HUDEP-2 (cell line): Measurements from ENCODE around the gene RBPMS2.
"Not testable (repeated sequence)": the region's sequence is repeated elsewhere in the genome, so short reads cannot be mapped to it uniquely, and the experiment has no call there.

Experiments used
- DNase-seq, 76 experiments: peaks; one replicate each; lab custom pipeline; 2025; ENCODE audit not compliant: unreplicated experiment in 76 of 76; lab: John Stamatoyannopoulos, UW

RBPMS2 gene

DNA sequence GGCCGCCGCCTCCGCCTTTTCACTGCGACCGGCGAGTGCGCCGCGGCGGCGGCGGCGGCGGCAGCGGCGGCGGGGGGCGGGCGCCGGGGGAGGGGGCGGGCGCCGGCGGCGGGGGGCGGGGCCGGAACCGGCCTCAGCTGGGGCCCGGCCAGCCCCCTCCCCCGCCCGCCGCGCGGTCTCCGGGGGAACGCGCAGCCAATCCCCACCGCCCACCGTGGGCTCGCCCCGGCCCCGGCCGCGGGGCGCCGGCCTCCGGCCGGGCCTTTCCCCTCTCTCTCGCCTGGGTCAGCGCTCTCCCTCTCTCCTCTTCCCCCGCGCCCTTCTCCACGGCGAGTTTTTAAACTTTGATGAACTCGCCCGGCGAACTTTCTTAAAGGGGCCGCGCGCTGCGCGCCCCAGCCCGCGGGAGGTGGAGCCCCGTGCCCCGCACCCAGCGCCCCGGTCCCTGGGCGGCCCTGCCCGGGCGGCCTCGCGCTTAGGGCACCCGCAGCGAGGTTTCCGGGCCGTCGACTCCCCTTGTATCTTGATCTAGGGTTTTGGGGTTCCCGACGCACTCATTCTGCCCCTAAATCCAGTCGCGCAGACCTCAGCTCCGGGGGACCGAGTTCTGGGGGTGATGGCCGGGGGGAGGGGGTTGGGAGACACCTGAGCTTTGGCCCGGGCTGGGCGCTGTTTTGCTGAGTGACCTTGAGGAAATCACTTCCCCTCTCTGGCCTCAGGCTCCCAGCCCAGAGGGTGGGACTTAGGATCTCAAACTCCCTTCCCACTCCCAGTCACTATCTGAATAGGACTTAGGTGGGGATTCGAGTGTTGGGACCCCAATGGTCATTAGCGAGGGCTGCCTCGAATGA, at the start of gene RBPMS2:
Gene RBPMS2 (minus strand): TSS at position 39 of the 851 bp plus-strand sequence. CDS start 270 bp downstream, outside the sequence.
- DNase-seq = no peak

DNA sequence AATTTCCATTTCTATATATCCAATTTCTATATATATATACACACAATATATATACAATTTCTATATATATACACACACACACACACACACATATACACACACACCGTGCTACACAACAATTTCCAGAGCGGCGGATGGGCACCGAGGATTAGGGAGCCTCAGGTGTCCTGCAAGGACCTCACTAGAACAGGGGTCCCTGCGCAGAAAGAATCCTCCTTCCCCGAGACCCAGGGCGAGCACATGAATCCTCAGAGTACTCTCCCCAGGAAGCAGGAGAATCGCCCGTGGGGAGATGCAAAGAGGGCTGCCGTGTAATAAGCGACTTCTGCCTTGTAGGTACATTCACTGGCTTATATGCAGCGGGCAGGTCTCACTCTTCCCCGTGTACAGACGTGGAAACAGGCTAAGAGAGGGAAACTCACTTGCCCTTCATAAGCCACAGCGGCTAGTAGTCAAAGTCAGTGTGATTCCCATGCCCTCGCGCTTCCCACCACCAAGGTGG, 49.6 kb upstream of the RBPMS2 start:
- peak in 2 of 76 experiments; percentile 35 to 57 for DNase-seq

DNA sequence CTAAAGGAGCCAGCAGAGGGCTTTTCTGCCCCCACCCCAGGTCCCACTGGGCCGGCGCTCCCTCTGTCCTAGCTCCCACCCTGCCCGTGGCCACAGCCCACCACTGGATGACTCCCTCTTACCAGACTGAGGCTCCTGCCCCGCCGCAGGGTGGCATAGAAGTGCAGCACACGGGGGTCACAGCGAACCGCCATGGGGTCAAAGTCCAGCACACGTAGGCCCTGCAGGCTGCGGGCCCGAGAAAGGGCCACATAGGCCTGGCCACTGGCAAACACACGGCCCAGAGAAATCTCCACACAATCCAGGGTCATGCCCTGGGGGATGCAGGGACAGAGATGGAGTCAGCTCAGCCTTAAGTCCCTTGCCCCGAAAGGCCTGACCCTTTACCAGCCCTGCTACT, 41.1 kb upstream of the RBPMS2 start:
- DNase-seq = no peak

DNA sequence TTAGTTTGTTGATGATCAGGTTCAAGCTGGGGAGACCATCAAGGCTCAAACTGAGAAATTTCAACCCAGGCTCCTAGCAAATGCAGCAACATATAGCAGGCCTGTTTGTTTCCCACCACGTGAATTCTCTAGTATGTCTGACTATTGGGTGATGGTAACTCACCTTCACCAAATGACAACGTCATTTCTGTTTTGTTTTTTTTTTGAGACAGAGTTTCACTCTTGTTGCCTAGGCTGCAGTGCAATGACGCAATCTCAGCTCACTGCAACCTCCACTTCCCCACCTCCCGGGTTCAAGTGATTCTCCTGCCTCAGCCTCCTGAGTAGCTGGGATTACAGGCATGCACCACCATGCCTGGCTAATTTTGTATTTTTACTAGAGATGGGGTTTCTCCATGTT, 39.6 kb upstream of the RBPMS2 start:
- DNase-seq = not testable (repeated sequence)

DNA sequence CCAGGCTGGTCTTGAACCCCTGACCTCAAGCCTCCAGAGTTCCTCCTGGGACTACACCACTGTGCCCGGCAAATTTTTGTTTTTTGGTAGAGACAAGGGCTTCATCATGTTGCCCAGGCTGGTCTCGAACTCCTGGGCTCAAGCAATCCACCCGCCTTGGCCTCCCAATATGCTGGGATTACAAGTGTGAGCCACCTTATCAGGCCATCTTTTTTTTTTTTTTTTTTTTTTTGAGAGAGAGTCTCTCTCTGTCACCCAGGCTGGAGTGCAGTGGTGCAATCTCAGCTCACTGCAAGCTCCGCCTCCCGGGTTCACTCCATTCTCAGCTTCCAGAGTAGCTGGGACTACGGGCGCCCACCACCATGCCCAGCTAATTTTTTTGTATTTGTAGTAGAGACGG, 38.9 kb upstream of the RBPMS2 start:
- not testable (repeated sequence) for DNase-seq

DNA sequence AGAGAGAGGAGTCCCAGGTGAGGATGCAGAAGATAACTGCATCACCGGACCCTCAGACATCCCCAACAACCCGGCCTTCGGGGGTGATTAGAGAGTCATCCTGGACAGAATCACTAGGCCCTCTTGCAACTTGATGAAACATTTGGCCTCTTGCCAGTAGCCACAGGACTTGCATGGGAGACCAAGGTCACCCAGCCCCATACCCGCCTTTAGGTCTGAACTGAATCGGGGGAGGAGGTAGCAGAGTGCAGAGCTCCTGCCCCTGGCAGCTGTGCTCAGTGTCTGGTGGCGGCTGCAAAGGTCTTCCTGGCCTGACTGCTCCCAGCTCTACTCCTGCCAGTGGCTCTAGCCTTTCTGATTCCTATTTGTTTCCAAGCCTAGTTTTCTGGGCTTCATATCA, 37.7 kb upstream of the RBPMS2 start:
- peak in 47 of 76 experiments; percentile 4 to 66 (median 32) for DNase-seq

DNA sequence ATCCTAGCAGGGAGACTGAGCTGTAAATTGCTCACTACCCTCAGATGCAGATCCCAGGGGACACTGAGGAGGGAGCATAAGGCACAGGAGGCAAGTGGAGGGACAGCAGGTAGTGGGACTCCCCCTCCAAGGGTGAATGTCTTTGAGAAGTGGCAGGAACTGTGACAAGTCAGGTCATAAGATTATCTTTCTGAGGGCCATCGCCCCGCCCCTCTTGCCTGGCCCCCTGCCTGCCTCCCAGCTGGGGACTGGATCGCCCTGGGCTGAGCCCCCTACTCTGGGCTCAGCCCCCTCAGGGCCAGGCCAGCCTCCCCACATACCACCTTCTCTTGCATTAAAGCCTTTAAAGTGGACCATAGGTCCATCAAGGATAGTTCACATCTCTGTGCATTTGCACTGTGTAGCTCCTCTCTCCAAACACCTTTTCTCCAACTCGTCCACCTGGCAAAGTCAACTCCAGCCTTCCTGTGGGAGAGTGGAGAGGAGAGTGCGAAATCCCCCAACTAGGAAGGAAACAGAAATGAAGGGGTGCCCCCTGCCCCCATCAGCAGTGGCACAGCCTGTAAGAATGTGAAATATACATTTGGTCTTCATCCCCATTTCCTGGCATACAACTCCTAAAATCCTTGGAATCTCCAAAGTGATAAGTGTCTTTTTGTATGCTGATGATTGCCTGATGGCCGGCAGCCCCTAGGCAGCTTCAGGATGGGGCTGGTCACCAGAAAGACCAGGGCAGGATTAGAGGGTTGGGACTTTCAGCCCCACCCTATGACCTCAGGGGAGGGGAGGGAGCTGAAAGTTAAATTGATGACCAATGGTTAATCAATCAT, 35.3 kb upstream of the RBPMS2 start:
- no peak for DNase-seq

DNA sequence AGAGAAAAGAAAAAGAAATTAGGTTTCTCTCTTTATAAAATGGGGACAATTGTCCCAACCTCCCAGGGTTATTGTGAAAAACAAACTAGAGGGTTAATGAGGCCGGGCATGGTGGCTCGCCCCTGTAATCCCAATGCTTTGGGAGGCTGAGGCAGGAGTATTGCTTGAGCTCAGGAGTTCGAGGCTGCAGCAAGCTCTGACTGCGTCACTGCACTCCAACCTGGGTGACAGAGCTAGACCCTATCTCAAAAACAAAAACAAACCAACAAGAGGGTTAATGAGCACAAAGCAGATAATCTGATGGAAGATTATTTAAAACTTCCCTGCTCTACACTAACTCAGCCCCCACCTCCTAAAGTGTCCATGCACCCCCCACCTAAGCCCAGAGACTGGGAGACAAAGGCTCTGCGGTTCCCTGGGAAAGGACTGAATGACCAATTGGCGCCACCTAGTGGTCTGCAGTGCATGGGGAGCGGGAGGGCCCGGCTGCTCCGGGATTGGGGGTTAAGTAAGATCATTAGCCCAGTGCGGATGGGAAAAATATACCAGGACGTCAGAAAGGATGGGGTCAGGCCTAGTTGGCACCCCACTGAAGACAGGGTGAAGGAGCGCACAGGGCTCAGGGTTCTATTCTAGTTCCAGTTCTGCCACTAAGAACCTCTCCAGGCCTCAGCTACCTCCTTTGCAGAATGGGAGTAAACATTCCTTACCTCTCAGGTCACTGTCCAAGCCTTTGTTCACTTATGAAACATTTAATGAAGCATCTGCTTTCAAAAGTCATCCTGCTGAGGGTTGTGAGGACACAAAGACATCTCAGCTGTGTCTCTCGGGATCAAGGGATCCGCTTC, 34.5 kb upstream of the RBPMS2 start:
- DNase-seq = peak in 57 of 76 experiments; percentile 3 to 77 (median 43)

DNA sequence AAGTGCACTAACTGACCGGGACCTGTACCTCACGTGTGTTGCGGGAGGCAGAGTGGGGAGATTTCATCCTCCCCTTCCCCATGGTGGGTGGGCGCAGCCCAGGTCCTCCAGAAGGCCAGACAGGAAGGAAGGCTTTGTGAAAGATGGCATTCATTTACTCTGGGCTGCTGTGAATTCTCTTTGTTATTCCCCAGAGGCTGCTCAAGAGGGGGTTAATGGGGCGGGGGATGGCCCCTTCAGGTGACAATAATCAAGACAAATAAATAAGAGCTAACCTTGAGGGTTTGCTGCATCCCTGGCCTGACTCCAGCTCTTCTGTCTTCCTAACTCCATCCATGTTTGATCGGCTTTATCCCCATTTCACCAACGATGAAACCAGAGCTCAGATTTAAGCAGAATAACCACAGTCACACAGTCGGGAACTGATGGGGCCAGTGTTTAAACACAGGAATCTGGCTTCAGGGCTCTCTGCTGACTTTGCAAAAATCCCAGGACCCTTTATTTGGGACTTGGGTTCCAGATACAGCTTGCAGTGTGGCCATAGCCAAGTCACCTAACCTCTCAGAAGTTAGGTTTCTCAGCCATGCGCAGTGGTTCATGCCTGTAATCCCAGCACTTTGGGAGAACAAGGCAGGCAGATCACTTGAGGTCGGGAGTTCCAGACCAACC, 33.5 kb upstream of the RBPMS2 start:
- no peak for DNase-seq

DNA sequence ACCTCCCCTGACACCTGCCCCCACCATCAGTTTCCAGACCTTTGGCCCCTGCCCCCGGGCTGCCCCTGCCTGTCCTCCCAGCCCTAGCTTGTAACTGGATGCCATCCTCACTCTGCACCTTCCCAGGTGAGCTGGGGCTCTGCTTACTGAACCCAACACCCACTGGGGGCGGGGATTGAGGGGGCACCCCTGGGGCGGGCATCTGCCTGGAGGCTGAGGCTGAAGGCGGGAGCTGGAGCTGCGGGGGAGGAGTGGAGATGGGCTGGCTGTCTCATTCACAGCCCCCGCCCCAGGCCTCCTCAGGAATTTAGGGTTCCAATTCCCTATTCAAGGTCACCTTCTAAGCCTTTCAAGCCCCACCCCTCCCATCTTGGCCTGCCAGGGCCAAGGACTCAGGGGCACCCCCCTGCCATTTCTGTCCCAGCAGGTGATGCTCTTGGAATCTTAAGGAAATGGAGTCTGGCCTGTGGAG, 32.4 kb upstream of the RBPMS2 start:
- no peak for DNase-seq

DNA sequence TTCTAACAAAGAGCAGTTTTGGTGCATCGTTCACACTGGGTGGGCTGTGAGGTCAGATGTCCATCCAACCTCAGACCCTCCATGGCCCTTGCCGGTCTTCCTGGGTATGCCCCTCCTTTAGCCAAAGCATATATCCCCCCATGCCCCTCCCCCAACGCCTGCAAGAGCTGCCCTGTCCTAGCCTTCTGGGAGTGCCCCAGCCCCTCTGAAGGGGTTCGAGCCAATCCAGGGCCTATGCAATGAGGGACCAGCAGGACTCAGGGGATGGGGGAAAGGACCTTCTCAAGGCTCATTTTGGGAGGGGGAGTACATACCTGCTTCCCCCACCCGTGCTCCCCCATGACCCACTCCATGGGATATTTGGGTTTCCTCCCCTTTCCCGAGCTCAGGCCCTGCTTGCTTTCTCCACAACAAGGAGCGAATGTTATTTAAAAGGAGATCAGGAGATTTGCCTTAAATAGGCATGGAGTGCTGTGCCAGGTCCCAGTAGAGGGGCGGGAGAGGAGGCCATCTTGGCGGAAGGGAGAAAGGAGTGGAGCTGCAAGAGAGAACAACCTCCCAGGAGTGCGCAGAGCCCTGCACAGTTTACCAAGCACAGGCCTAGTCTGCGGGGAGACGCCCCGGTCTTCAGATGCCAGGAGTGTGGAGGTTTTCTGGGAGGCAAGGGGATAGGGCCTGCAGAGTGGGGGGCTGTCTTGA, 31.8 kb upstream of the RBPMS2 start:
- no peak for DNase-seq

DNA sequence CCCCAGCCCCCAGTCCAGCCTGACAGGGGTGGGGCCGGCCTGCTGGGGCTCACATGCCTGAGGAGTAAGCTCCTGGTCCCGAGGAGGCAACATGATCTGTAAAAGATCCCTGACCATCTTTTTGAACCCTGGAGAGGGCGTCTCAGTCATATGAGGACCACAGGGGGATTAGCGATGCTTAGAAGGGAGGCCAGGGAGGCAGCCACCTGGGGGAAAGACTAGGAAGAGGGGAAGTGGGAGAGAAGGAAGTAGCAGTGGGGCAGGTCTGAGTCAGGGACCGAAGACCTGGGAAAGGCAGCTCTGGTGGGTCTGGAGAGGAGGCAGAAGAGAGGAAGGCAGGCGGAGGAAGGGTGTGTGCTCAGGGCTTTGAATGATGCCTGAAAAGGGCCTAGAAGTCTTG, 31.1 kb upstream of the RBPMS2 start:
- no peak for DNase-seq

DNA sequence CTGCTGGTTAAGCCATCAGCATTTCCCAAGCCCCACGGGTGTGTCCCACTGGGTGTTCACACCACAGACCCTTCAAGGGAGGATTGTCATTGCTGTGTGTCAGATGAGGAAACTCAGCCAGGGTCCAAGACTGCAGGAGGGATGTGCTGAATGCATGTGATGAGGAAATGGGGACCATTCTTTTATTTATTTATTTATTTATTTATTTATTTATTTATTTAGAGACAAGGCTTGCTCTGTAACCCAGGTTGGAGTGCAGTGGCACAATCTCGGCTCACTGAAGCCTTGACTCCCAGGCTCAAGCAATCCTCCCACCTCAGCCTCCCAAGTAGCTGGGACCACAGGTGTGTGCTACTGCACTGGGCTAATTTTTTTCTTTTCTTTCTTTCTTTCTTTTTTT, 29.2 kb upstream of the RBPMS2 start:
- no peak for DNase-seq

DNA sequence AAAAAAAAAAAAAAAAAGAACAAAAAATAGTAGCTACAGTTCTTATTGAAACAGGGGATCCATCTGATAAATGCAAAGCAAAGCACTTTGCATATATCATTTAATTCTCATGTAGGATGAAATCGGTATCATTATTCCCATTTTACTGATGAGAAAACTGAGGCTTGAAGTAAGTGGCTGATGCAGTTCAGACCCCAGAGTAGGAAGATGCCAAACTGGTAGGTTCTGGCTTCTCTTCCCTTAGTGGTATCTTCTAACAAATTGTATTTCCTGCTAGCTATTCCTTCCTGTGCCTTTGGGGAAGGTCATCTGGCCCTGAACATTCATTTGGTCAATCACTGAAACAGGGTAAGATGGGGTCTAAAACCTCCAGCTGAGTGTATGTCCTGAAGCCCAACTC, 28.1 kb upstream of the RBPMS2 start:
- DNase-seq = no peak

DNA sequence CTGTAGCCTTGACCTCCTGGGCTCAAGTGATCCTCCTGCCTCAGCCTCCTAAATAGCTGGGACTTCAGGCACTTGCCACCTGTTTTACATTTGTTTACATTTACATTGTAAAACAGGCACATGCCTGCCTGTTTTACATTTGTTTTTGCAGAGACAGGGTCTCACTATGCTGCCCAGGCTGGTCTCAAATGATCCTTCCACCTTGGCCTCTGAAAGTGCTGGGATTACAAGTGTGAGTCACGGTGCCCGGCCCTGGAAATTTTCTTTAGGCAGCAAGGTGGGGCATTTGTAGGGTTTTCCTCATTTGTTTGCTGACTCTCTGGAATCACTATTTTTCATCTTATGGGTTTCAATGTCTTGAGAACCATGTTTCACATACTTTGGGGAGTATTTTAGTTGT, 25.1 kb upstream of the RBPMS2 start:
- DNase-seq = no peak

DNA sequence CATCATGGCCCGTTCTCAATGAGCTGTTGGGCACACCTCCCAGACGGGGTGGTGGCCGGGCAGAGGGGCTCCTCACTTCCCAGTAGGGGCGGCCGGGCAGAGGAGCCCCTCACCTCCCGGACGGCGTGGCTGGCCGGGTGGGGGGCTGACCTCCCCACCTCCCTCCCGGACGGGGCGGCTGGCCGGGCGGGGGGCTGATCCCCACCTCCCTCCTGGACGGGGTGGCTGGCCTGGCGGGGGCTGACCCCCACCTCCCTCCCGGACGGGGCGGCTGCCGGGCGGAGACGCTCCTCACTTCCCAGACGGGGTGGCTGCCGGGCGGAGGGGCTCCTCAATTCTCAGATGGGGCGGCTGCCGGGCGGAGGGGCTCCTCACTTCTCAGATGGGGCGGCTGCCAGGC, 23.5 kb upstream of the RBPMS2 start:
- DNase-seq = not testable (repeated sequence)

DNA sequence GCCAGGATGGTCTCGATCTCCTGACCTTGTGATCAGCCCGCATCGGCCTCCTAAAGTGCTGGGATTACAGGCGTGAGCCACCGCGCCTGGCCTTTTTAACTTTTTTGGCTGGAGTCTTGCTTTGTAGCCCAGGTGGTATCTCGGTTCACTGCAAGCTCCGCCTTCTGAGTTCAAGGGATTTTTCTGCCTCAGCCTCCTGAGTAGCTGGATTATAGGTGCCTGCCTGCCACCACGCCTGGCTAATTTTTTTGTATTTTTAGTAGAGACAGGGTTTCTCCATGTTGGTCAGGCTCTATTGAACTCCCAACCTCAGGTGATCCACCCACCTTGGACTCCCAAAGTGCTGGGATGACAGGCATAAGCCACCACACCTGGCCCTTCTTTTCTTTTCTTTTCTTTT, 20.5 kb upstream of the RBPMS2 start:
- not testable (repeated sequence) for DNase-seq

DNA sequence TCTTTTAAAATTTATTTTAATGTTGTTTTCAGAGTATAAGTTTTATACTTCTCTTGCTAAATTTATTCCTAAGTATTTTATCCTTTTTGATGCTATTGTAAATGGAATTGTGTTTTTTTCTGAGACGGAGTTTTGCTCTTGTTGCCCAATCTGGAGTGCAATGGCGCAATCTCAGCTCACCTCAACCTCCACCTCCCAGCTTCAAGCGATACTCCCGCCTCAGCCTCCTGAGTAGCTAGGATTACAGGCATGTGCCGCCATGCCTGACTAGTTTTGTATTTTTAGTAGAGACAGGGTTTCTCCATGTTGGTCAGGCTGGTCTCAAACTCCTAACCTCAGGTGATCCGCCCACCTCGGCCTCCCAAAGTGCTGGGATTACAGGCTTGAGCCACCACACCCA, 19.9 kb upstream of the RBPMS2 start:
- DNase-seq = not testable (repeated sequence)

DNA sequence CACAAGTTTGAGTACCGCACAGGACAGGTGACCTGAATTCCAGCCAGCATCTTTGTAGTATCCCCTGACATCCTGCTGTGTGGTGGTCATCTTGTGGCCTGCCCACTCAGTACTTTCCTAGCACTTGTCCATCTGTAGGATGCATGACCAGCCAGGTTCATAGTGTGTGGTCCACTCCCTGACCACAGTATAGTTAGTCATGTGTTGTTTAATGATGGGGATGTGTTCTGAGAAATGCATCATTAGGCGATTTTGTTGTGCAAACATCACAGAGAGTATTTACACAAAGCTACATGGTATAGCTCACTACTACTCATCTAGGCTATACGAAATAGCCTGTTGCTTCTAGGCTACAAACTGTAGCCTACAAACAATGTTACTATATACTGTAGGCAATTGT, 16.9 kb upstream of the RBPMS2 start:
- no peak for DNase-seq
